Transverse colon (tissue), 3 donors: ENCODE measurements around the gene MRAS.

Source experiments
- POLR2A ChIP-seq: fragments of 450-650 bp; IDR thresholded peaks from one replicate; pipeline ENCODE4 v1.6.1; 2016; ENCODE audit warnings: antibody characterized with exemption, mild to moderate bottlenecking, moderate library complexity
- TF ChIP-seq, protein P1 (sequence below), 5 experiments: fragments of 200-600 bp in 3 of 5; fragments of 450-650 bp in 2 of 5; sonication (generic) in 3 of 5; IDR thresholded peaks; 1 replicate in 2 of 5; 2 replicates in 3 of 5; pipeline ENCODE4 v1.5.1; 2016 to 2017; ENCODE audit warnings: antibody characterized with exemption in 5 of 5, inconsistent platforms in 3 of 5, mild to moderate bottlenecking in 2 of 5, moderate library complexity in 1 of 5

GRCh38 chr3:138369151-138369900 lies 20.9 kb downstream of the MRAS start:
- TF ChIP-seq, protein P1, sequence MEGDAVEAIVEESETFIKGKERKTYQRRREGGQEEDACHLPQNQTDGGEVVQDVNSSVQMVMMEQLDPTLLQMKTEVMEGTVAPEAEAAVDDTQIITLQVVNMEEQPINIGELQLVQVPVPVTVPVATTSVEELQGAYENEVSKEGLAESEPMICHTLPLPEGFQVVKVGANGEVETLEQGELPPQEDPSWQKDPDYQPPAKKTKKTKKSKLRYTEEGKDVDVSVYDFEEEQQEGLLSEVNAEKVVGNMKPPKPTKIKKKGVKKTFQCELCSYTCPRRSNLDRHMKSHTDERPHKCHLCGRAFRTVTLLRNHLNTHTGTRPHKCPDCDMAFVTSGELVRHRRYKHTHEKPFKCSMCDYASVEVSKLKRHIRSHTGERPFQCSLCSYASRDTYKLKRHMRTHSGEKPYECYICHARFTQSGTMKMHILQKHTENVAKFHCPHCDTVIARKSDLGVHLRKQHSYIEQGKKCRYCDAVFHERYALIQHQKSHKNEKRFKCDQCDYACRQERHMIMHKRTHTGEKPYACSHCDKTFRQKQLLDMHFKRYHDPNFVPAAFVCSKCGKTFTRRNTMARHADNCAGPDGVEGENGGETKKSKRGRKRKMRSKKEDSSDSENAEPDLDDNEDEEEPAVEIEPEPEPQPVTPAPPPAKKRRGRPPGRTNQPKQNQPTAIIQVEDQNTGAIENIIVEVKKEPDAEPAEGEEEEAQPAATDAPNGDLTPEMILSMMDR (IDR thresholded peaks at IDR 0.05) = no peak
- TF ChIP-seq POLR2A = no peak
